Measurements from ENCODE around the gene TNFSF8.

- TF ChIP-seq EP300 (IDR thresholded peaks at IDR 0.05) = no peak
- TF ChIP-seq POLR2A (IDR thresholded peaks at IDR 0.05) = no peak
- TF ChIP-seq CTCF (IDR thresholded peaks at IDR 0.05) = no peak
These were observed 7.1 kb upstream of the TNFSF8 start for GRCh38 chr9:114937516-114937915.
